HUES6 (cell line): ENCODE results near the gene CDC6.

Experiments used
- H3K27ac ChIP-seq: 2 replicates; pipeline ENCODE4 v1.7.0; 2013; ENCODE audit warnings: low read depth, mild to moderate bottlenecking, low read length, inconsistent platforms
- H3K27me3 ChIP-seq: 2 replicates; pipeline ENCODE4 v1.6.1; 2013; ENCODE audit warnings: low read length; ENCODE audit not compliant: control insufficient read depth, insufficient read depth
- H3K36me3 ChIP-seq: 2 replicates; pipeline ENCODE4 v1.6.1; 2013; ENCODE audit warnings: low read length; ENCODE audit not compliant: control insufficient read depth, insufficient read depth
- H3K4me1 ChIP-seq: 2 replicates; pipeline ENCODE4 v1.6.1; 2013; ENCODE audit warnings: low read length; ENCODE audit not compliant: control insufficient read depth, insufficient read depth
- H3K4me3 ChIP-seq: 2 replicates; pipeline ENCODE4 v1.5.1; 2013; ENCODE audit warnings: low read depth, low read length
- H3K9ac ChIP-seq: one replicate; pipeline ENCODE4 v1.6.1; 2013; ENCODE audit warnings: mild to moderate bottlenecking, low read length
- H3K9me3 ChIP-seq: 2 replicates; pipeline ENCODE4 v1.6.1; 2013; ENCODE audit warnings: low read depth, low read length; ENCODE audit not compliant: control insufficient read depth, insufficient read depth

CDC6 gene

GRCh38 chr17:40345994-40346764 lies 58.5 kb downstream of the CDC6 start:
- H3K4me1 ChIP-seq: peaks cover 66% of the 10 kb centered on the region
- no peaks in the 10 kb centered on the region for H3K9me3 ChIP-seq
- H3K4me3 ChIP-seq: peak overlapping the region; percentile 88
- H3K36me3 ChIP-seq: no peaks in the 10 kb centered on the region; the same call in 1 of the 2 replicates
- no peak overlapping the region for H3K27ac ChIP-seq
- peaks cover 74% of the 10 kb centered on the region for H3K27me3 ChIP-seq
- H3K9ac ChIP-seq: peak overlapping the region; percentile 76

GRCh38 chr17:40346765-40347158 lies 59.1 kb downstream of the CDC6 start:
- H3K4me3 ChIP-seq: peak overlapping the region; percentile 13; the same call in 1 of the 2 replicates
- peaks cover under 1% of the 10 kb centered on the region; the same call in 1 of the 2 replicates for H3K36me3 ChIP-seq
- no peak overlapping the region for H3K27ac ChIP-seq
- H3K4me1 ChIP-seq: peaks cover 72% of the 10 kb centered on the region
- H3K9ac ChIP-seq: peak overlapping the region; percentile 10
- no peaks in the 10 kb centered on the region for H3K9me3 ChIP-seq
- peaks cover 75% of the 10 kb centered on the region for H3K27me3 ChIP-seq

- H3K9me3 ChIP-seq: no peaks in the 10 kb centered on the region
- H3K36me3 ChIP-seq: peaks cover 8% of the 10 kb centered on the region; the same call in 1 of the 2 replicates
- peaks cover 75% of the 10 kb centered on the region for H3K27me3 ChIP-seq
- H3K4me1 ChIP-seq: peaks cover 78% of the 10 kb centered on the region
- peak overlapping the region; percentile 32 for H3K4me3 ChIP-seq
- H3K9ac ChIP-seq: peak overlapping the region; percentile 10
- H3K27ac ChIP-seq: no peak overlapping the region
Measured at GRCh38 chr17:40347319-40348135, 59.8 kb downstream of the CDC6 start.

- Histone ChIP-seq H3K27ac (no peak overlapping the region), H3K9ac (no peak overlapping the region), H3K4me1 (peaks cover 75% of the 10 kb centered on the region), H3K9me3 (no peaks in the 10 kb centered on the region), H3K27me3 (peaks cover 69% of the 10 kb centered on the region), H3K36me3 (peaks cover 13% of the 10 kb centered on the region; the same call in 1 of the 2 replicates), H3K4me3 (peak overlapping the region; percentile 32)
Measured at GRCh38 chr17:40348136-40348504, 60.4 kb downstream of the CDC6 start.

- Histone ChIP-seq H3K36me3 (peaks cover 13% of the 10 kb centered on the region; the same call in 1 of the 2 replicates), H3K9me3 (no peaks in the 10 kb centered on the region), H3K4me1 (peaks cover 68% of the 10 kb centered on the region), H3K27ac (no peak overlapping the region), H3K27me3 (peaks cover 62% of the 10 kb centered on the region), H3K4me3 (no peak overlapping the region), H3K9ac (no peak overlapping the region)
Measured at GRCh38 chr17:40348562-40349476, 61.1 kb downstream of the CDC6 start.

- Histone ChIP-seq H3K27ac (no peak overlapping the region), H3K27me3 (peaks cover 55% of the 10 kb centered on the region), H3K36me3 (peaks cover 13% of the 10 kb centered on the region; the same call in 1 of the 2 replicates), H3K9me3 (no peaks in the 10 kb centered on the region), H3K4me3 (no peak overlapping the region), H3K9ac (no peak overlapping the region), H3K4me1 (peaks cover 62% of the 10 kb centered on the region)
Measured at GRCh38 chr17:40349477-40349894, 61.8 kb downstream of the CDC6 start.

- Histone ChIP-seq H3K27ac (no peak overlapping the region), H3K9me3 (no peaks in the 10 kb centered on the region), H3K9ac (no peak overlapping the region), H3K36me3 (peaks cover 13% of the 10 kb centered on the region; the same call in 1 of the 2 replicates), H3K4me3 (no peak overlapping the region), H3K27me3 (peaks cover 49% of the 10 kb centered on the region), H3K4me1 (peaks cover 56% of the 10 kb centered on the region)
Measured at GRCh38 chr17:40349895-40350688, 62.4 kb downstream of the CDC6 start.

GRCh38 chr17:40350689-40351358 lies 63.1 kb downstream of the CDC6 start:
- peaks cover 43% of the 10 kb centered on the region for H3K27me3 ChIP-seq
- no peaks in the 10 kb centered on the region for H3K9me3 ChIP-seq
- H3K9ac ChIP-seq: peak overlapping the region; percentile 45
- H3K36me3 ChIP-seq: peaks cover 16% of the 10 kb centered on the region; the same call in 1 of the 2 replicates
- peak overlapping the region; percentile 23; the same call in 1 of the 2 replicates for H3K4me3 ChIP-seq
- H3K4me1 ChIP-seq: peaks cover 50% of the 10 kb centered on the region
- no peak overlapping the region for H3K27ac ChIP-seq

- H3K27ac ChIP-seq: no peak overlapping the region
- H3K4me3 ChIP-seq: peak overlapping the region; percentile 23; the same call in 1 of the 2 replicates
- peak overlapping the region; percentile 45 for H3K9ac ChIP-seq
- peaks cover 43% of the 10 kb centered on the region for H3K27me3 ChIP-seq
- peaks cover 44% of the 10 kb centered on the region for H3K4me1 ChIP-seq
- peaks cover 16% of the 10 kb centered on the region; the same call in 1 of the 2 replicates for H3K36me3 ChIP-seq
- no peaks in the 10 kb centered on the region for H3K9me3 ChIP-seq
Measured at GRCh38 chr17:40351359-40352236, 63.9 kb downstream of the CDC6 start.
